Measurements from ENCODE around the gene SLC25A42. TPM values are rescaled to one million over a fixed set of nuclear protein-coding genes. Genes with fewer than 3 reads are reported as not detected.
A peak's percentile ranks its signal among the peaks of the same experiment; 100 is the strongest.

The SLC25A42 gene
- total RNA-seq, 1 donor from 2014 or later = 21.2 TPM

GRCh38 chr19:19033176-19033425 is 30.7 kb upstream of the SLC25A42 start:
- TF ChIP-seq CTCF (IDR thresholded peaks at IDR 0.05; ENCODE audit: unreplicated experiment) = no peak
- Mint-ChIP-seq H3K4me1 (peaks cover 14% of the 10 kb centered on the region), H3K9me3 (no peaks in the 10 kb centered on the region), H3K4me3 (peak overlapping the region; percentile 92), H3K27me3 (ENCODE audit: low read depth) (no peaks in the 10 kb centered on the region), H3K36me3 (peaks cover 9% of the 10 kb centered on the region), H3K27ac (peak overlapping the region; percentile 95)
- DNase-seq (ENCODE audit: low spot score in 2 of 2, unreplicated experiment in 2 of 2) = no peak

DNA sequence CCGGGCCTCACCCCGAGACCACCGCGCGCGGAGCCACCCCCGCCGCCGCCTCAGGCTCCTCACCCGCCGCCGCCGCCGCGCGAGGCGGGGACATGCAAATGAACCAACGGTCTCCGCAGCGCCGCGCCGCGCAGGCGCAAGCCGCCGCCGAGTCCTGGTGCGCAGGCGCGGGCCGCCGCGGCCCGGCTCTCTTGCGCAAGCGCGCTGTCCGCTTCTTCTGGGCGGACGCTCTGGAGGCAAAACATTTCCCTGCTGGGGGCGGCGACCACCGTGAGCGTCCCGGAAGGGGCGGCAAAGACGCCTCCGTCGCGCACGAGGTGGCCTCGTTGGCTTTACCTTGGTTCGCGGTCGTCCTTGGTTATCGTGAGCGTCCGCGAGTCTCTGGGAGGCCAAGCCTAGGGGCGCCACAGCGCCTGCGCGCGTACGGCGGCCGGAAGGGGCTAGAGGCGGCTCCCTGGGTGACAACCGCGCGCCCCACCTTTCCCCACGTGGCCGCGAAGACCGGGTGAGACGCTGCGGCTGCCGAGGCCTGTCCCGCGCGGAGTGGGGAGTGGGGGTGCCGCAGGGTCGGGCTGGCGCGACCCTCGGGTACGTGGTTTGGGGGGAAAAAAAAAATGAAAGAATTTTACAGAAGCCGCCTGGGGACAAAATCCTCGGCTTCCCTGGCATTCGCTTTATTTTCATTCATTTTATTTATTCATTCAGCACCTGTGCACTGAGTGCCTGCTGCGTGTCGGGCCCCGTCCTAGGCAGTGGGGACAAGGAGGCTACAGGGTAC is 30.2 kb upstream of the SLC25A42 start, which contains the start of the genes ARMC6 and SUGP2:
TSS of gene ARMC6 (plus strand) at position 178 of the 778 bp plus-strand sequence. CDS start 607 bp downstream, outside the sequence.
TSS of gene SUGP2 (minus strand) at position 92 of the 778 bp plus-strand sequence. CDS start 2,446 bp downstream, outside the sequence.
- no peak for TF ChIP-seq CTCF (IDR thresholded peaks at IDR 0.05; ENCODE audit: unreplicated experiment)
- DNase-seq (ENCODE audit: low spot score in 2 of 2, unreplicated experiment in 2 of 2) = peak; percentile 83 to 92
- H3K27me3 Mint-ChIP-seq (ENCODE audit: low read depth) = no peaks in the 10 kb centered on the region
- H3K4me1 Mint-ChIP-seq = peaks cover 14% of the 10 kb centered on the region
- H3K9me3 Mint-ChIP-seq = no peaks in the 10 kb centered on the region
- H3K27ac Mint-ChIP-seq = peak within 1 kb of the TSS; percentile 95
- H3K4me3 Mint-ChIP-seq = peak within 1 kb of the TSS; percentile 92
- H3K36me3 Mint-ChIP-seq = peaks cover 5% of the 10 kb centered on the region

GRCh38 chr19:19034204-19034624 is 29.6 kb upstream of the SLC25A42 start:
- no peaks in the 10 kb centered on the region for H3K9me3 Mint-ChIP-seq
- DNase-seq (ENCODE audit: low spot score in 2 of 2, unreplicated experiment in 2 of 2) = peak in 1 of 2 experiments; percentile 45
- H3K4me1 Mint-ChIP-seq = peaks cover 14% of the 10 kb centered on the region
- H3K27me3 Mint-ChIP-seq (ENCODE audit: low read depth) = no peaks in the 10 kb centered on the region
- H3K36me3 Mint-ChIP-seq = peaks cover 10% of the 10 kb centered on the region
- peak overlapping the region; percentile 87 for H3K27ac Mint-ChIP-seq
- no peak for TF ChIP-seq CTCF (IDR thresholded peaks at IDR 0.05; ENCODE audit: unreplicated experiment)
- H3K4me3 Mint-ChIP-seq = peak overlapping the region; percentile 70

- Mint-ChIP-seq H3K36me3 (peaks cover 22% of the 10 kb centered on the region), H3K9me3 (no peaks in the 10 kb centered on the region), H3K27me3 (ENCODE audit: low read depth) (no peaks in the 10 kb centered on the region), H3K4me1 (no peaks in the 10 kb centered on the region), H3K4me3 (no peak overlapping the region), H3K27ac (no peak overlapping the region)
- TF ChIP-seq CTCF (IDR thresholded peaks at IDR 0.05; ENCODE audit: unreplicated experiment) = no peak
- no peak for DNase-seq (ENCODE audit: low spot score in 2 of 2, unreplicated experiment in 2 of 2)
Measured at GRCh38 chr19:19039901-19040300, 23.9 kb upstream of the SLC25A42 start.

DNA sequence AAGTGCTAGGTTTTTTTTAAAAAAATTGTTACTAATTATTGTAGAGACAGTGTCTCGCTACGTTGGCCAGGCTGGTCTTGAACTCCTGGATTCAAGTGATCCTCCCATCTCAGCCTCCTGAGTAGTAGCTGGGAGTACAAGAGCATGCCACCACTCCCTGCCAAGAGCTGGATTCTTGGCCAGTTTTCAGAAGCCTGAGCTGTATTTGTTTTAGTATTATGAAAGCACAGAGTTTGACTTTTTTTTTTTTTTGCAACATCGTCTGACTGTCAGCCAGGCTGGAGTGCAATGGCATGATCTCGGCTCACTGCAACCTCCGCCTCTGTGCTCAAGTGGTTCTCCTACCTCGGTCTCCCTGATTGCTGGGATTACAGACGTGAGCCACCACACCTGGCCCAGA is 23.4 kb upstream of the SLC25A42 start:
- no peak for TF ChIP-seq CTCF (IDR thresholded peaks at IDR 0.05; ENCODE audit: unreplicated experiment)
- no peaks in the 10 kb centered on the region for H3K27me3 Mint-ChIP-seq (ENCODE audit: low read depth)
- H3K27ac Mint-ChIP-seq = no peak overlapping the region
- H3K36me3 Mint-ChIP-seq = peaks cover 26% of the 10 kb centered on the region
- H3K4me1 Mint-ChIP-seq = no peaks in the 10 kb centered on the region
- no peak for DNase-seq (ENCODE audit: low spot score in 2 of 2, unreplicated experiment in 2 of 2)
- H3K9me3 Mint-ChIP-seq = no peaks in the 10 kb centered on the region
- H3K4me3 Mint-ChIP-seq = no peak overlapping the region
